Prostate gland (tissue), 2 donors: ENCODE results near the gene ADAP2.
"Not testable (repeated sequence)": the region's sequence is repeated elsewhere in the genome, so short reads cannot be mapped to it uniquely, and the experiment has no call there.

Experiments
- POLR2A ChIP-seq: fragments of 450-650 bp; IDR thresholded peaks from one replicate; pipeline ENCODE4 v1.6.1; 2016; ENCODE audit warnings: antibody characterized with exemption, mild to moderate bottlenecking
- POLR2AphosphoS5 ChIP-seq: sonication (generic); formaldehyde crosslinking; IDR thresholded peaks from one replicate; pipeline ENCODE4 v1.6.1; 2017; ENCODE audit warnings: antibody characterized with exemption
- TF ChIP-seq, protein P1 (sequence below), 4 experiments: fragments of 200-600 bp in 2 of 4; fragments of 450-650 bp in 2 of 4; sonication (generic) in 2 of 4; IDR thresholded peaks; 1 replicate in 3 of 4; 2 replicates in 1 of 4; pipeline ENCODE4 v1.5.1; 2016 to 2019; ENCODE audit warnings: antibody characterized with exemption in 4 of 4, mild to moderate bottlenecking in 2 of 4, moderate library complexity in 2 of 4

DNA sequence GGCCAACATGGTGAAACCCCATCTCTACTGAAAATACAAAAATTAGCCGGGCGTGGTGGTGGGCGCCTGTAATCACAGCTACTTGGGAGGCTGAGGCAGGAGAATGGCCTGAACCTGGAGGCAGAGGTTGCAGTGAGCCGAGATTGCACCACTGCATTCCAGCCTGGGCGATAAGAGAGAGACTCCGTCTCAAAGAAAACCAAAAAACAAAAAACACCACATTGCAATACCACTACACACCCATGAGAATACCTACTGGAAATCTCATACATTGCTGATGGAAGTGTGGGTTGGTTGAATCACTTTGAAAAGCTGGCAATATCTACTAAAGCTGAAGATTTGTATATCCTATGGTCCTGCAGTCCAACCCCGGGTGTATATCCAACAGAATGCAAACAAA is 11.6 kb upstream of the ADAP2 start:
- not testable (repeated sequence) for TF ChIP-seq POLR2AphosphoS5, POLR2A
- TF ChIP-seq, protein P1, sequence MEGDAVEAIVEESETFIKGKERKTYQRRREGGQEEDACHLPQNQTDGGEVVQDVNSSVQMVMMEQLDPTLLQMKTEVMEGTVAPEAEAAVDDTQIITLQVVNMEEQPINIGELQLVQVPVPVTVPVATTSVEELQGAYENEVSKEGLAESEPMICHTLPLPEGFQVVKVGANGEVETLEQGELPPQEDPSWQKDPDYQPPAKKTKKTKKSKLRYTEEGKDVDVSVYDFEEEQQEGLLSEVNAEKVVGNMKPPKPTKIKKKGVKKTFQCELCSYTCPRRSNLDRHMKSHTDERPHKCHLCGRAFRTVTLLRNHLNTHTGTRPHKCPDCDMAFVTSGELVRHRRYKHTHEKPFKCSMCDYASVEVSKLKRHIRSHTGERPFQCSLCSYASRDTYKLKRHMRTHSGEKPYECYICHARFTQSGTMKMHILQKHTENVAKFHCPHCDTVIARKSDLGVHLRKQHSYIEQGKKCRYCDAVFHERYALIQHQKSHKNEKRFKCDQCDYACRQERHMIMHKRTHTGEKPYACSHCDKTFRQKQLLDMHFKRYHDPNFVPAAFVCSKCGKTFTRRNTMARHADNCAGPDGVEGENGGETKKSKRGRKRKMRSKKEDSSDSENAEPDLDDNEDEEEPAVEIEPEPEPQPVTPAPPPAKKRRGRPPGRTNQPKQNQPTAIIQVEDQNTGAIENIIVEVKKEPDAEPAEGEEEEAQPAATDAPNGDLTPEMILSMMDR (IDR thresholded peaks at IDR 0.05) = not testable (repeated sequence)
